Inflammatory macrophage treated with lipopolysaccharide for 1 hour (primary cell): ENCODE results near the gene ANKS1B.

Experiments
- DNase-seq, 2 donors: peaks; one replicate each; pipeline ENCODE4 v3.0.0-alpha.2; 2020 to 2022

ANKS1B gene

DNA sequence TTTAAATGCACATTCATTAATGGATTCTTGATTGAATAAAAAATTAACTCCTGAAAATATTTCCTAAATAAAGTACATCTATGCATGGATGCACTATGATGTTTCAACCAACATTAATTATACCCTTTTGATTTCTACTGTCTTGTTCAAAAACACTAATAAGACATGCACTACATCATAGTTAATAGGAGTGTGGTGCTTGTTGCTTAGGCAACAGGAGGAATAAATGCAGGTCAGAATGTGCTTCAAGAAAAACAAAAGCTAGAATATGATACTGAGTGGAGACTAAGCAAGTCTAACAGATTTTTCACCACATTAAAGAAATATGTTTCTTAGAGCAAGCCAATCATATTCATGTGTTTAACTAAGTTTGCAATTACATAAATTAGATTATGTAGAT is 833.0 kb downstream of the ANKS1B start:
- no peak for DNase-seq

DNA sequence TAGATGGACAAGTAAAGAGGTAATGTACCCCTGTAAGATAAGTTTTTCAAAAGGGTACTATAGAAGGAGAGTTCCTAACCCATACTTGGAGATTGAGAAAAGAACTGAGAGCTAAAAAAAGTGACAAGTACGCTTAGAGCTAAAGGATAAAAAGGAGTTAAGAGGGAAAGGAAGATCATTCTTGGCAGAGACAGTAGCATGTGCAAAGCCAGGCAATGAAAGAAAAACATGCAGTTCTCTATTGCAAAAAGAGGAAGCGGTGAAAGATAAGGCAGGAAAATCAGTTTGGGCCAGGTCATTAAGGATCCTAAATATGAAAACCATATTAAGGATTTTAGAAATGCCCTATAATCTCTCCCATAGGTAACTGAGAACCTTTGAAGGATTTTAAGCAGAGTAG is 837.6 kb downstream of the ANKS1B start:
- no peak for DNase-seq

DNA sequence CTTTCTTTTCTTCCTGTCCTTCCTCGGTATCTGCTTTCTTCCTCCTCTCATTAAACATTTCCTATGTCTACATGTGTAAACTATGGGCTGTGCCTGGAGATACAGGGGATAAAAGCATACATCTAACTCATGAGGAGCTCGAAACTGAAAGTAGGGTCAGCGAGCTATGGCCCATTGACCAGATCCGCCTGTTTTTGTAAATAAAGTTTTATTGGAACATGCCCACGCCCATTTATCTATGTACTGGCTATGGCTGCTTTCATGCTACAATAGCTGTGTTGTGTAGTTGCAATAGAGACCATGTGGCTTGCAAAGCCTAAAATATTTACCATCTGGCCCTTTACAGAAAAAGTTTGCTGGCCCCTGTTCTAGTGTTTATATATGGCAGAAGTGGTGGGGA is 838.0 kb downstream of the ANKS1B start:
- DNase-seq: no peak

DNA sequence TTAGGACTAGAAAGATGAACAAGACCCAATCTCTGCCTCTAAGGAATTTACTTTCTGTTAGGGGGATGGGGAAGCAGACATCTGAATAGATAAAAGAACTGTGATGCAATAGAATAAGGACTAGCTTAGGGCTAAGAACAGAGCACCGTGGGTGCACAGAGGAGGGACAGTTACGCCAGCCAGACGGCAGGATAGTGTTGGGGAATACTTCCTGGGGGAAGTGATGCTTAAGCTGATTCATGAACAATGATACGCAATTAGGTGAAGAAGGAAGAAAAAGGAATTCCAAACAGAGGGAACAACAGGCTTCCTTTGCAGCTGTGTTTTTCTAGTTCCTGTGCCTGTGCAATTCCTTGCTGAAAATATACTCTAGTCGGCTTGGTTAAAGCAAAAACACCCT is 838.6 kb downstream of the ANKS1B start:
- peak; percentile 22 to 46 for DNase-seq

DNA sequence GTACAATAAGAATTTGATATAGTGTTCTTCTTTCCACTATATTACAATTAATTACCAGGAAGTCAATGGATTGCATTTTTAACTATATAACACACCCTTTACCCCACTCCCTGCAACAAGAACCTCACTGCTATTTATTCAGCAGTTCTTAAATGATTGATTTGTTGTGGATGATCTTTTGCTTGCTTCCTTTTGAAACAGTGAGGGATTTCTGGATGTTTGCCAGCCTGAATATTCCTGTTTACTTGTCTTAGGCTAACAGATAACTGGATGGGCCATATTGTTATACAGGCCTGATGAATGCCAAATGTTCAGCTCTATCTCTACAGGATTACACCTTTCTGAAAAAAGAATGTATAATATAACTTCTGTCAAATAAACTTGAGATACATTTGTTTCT is 842.1 kb downstream of the ANKS1B start:
- DNase-seq: no peak

DNA sequence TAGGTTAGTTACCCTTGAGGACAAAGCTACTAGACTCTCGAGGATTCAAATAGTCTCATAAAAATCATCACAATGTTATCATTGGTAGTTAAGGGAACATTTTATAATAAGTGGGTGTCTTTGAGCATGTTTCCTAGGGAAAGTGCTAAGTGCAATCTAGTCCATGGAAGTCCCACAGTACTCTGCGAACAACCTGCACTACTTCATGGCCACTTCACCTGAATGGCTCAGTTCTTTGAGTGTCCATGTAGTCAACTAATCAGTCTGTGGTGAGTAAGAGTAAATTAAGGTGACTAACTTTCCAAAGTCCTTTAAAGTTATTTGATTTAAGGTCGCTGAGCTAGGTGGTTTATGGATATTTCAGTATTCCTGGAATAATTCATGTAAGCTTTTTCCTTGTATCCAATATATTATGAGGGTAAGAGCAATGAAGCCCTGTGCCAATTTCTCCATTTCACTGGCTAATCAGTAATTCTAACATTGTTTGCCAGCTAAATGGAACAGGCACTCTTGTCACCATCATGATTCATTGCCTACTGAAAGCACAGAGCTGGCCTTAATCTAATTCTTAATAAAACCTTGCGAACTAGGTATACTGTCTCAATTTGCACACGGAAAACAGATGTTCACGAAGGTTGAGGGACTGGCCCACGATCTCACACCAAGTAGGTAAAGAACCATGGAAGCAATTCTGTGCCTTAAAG is 844.6 kb downstream of the ANKS1B start:
- no peak for DNase-seq

DNA sequence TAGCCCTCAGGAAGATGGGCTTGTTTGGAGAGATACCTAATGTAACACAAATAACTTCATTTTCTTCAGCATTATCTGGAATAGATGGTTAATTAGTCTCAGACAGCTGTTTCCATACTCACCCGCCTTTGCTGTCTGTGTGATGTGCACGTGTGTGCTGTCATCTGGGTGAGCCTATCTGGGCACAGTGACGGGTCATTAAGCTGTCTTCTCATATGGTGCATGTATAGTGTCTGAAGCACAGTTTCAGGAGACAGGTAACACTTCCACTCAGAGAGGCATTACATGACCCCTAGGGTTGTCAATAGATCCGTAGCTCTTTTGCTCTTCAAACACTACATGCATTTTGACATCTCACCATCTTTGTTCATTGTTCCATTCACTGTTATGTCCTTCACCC is 846.3 kb downstream of the ANKS1B start:
- DNase-seq: no peak

DNA sequence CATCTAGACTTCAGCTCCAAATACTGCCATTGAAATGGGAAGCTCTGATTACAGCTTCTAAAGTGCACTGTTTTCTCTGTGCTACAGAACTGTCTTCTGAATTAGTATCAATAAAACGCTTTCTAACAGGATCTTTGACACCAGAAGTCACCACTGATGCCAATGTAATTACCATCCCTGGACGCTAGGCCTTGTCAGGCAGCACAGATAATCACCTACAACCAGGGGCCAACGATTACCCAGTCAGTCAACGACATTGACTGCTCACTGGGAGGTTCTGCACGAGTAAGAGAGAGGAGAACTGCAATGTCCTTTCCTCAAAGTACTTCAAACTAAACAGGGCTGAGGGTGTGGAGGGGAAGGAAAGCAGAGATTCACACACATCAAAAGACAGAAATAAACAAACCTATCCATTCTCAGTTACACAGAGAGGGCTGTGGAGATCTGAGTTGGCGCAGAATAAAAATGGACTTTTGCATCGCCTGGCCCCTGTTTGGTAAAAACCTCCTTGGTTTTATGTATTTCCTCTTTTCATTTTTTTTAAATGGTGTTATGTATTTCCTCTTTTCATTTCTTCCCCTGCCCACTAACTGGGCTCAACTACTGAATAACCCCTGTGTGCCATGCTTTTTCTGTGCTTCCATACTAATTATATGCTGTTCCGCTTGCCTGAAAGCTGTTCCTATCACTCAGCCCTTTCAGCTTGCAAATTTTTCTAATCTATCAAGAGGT is 847.4 kb downstream of the ANKS1B start:
- DNase-seq: peak; percentile 31 to 39

DNA sequence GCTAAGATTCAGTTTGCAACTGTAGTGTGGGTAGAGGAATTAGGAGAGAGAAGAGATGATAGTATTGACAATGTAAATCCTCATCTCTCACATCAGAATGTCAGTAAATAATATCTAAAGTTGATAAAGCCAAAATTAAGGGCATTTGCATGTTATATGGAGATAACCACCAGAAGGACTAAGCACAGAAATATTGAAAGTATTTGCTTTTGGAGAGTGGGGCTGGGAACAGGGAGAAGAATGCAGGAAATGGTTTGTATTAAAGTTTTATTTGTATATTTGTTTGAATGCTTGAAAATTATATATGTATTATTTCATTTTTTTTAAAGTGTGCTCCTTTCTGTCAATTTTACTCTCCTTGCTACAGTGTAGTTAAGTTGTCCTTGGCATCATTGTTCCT is 848.2 kb downstream of the ANKS1B start:
- no peak for DNase-seq

DNA sequence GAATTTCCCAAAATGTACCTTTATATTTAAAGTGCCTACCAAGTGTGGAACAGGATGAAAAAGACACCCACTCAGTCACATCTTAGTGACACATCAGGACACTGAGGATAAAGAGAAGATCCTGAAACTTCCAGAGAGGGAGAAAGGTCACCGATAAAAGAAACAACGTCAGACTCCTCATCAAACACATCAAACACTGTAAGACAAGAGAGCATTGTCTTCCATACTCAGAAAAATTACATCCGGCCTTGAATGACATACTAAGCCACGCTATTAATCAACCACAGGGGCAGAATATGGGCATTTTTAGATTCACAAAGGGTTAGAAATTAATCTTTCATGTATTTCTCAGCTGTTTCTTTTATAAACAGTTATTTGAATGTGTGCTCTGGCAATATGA is 849.4 kb downstream of the ANKS1B start:
- no peak for DNase-seq

DNA sequence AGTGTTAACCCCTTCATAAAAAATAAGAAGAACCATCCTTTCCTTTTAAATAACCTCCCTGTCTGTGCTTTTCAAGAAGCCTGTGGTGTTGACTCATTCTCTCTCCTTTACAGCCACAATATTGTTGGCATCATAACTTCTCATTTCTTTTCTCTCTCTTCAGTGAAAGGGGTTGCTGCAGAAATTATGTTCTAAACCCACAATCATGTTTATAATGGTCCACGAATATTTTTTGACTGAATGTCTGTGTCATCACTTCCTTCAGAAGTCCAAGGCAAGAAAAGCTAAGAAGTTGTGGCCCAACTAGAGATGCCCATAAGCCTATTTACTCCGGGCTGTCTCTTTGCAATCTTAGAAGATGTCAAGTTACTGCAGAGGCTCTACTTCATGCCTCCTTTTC is 851.3 kb downstream of the ANKS1B start:
- no peak for DNase-seq

DNA sequence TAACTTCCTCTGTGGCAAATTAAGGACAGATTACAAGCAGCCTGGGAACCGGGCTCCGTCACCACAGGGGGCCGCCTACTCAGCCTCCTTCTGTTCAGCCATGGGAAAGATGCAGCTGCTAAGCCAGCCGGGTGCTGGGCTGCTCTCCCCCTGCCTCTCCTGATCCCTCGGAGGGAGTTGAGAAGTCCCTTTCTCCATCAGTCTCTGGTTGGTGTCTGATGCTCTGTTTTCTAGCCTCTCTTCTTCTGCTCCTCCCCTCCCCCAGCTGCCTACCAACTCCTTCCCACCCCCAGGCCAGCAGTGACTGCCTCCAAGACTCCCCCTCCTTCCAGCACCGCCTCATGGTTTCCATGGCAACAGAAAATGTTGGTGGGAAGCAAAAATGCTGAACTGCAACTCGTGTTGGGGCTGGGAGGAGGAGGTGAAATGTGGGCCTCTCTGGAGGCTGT is 853.0 kb downstream of the ANKS1B start:
- peak; percentile 71 to 72 for DNase-seq

DNA sequence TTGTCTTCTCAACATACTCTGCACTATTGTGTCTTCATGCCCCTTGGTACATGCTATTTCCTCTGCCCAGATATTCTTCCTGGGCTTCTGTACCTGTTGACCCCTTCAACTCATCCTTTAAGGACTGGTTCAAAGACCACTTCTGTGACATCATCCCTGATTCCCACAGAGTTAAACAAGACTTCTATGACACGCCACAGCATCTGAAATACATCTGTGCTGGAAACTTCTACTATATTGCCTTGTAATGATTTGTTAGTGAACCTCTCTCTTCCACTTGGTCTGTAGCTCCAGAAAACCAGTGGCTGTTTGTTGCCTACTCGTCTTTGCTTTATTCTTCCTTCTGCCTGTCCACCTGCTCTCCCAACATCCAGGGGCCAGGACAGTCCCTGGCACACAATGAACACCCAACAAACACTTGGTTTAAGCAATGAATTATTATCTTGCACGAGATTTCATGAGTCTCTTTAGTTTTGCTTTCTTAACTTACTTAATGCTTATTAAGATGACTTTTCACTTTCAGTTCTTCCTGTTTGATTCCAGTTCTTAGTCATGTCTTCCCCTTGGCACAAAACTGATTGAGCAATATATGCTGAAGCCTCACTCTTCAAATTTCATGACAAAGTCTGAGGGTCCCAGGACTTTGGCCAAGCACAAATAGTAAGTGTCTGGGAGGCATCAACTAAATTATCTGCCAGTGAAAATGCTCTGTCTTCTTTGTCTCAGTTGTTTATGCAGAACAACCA is 853.8 kb downstream of the ANKS1B start:
- DNase-seq: peak; percentile 63 to 79

DNA sequence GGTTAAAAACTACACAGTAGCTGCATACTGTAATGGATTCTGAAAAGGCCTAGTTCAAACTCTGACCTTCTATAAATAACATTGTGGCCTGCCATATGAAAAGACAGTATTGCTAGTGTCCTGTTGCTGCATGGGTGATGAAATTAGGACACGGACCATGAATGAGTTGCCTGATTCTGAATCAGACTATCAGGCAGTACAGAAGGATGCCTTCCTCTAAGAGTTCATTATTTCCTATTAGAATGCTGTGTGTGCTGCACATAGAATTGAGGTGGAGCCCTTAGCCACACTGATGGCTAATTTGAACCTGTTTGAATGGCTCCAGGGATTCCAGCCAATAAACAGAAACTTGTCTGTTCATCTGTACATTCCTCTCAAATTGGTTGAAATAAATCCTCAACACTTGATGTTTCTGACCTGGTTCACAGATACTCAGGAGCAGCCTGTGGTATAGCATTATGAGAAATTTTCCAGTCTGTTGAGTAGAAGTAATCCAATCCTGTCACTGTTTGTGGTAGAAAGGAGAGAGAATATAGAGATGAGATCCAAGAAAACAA is 856.4 kb downstream of the ANKS1B start:
- no peak for DNase-seq

DNA sequence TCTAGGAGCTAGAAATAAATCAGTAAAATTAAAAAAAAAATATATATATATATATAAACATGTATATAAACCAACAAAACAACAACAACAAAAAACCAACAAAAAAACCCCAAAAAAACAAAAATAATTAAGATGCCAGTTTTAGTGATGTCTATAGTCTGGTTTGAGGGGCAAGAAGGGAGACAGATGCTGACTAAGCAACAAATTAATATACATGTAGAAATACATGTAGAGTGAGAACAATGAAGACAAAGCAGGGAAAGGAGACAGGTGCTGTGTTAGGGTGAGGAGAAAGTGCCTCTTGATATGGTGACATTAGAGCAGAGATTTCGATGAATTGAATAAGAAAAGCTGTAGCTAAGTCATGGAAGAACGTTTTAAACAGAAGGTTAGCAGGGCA is 861.8 kb downstream of the ANKS1B start:
- DNase-seq: no peak

DNA sequence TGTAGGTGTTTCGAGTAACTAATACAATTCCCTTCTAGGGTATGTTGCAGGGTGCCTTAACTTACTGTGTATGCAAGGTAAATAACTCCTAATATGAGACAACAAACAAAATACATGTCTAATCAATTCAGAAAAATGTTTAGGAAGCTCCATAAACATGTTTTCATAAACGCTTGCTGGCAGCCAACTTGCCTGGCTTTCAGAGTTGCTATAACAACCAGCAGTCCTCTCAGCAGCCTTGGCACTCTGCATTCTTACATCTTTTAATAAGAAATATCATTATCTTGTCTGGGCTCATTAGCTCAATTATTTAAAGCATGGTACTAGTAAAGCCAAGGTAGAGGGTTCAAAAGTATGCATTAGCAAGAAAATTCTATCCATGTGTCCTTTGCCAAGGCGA is 862.2 kb downstream of the ANKS1B start:
- no peak for DNase-seq

DNA sequence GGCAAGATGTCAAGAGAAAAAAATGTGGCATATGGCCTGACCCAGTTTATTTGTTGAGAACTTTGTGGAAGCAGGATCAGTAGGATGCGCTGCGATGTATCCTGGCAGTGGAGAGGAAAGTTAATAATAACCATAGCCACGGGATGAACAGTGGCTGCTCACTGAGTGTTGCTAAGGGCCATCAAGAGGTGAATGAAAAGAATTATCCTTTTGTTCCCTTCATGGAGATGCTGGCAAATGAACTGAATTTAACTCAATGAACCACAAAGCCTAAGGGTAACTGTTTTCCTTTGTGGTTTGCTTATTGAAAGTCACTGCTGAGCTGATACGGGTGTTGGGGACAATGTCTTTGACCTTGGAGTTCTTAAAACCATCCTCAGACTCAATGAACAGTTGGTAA is 863.2 kb downstream of the ANKS1B start:
- no peak for DNase-seq

DNA sequence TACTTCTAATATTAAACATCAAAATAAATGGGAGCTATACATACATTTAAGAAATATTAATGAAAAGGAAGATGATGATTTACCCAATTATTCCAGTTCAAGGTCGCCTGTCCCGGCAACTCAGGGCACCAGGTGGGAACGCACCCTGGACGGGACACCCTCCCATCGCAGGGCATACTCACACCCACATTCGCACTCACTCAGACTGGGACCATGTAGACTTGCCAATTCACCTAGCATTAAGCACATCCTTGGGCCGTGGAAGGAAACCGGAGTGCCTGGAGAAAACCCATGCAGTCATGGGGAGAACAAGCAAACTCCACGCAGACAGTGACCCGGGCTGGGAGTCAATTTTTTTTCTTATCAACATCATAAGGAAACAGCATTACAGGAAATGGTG is 864.8 kb downstream of the ANKS1B start:
- DNase-seq: no peak

DNA sequence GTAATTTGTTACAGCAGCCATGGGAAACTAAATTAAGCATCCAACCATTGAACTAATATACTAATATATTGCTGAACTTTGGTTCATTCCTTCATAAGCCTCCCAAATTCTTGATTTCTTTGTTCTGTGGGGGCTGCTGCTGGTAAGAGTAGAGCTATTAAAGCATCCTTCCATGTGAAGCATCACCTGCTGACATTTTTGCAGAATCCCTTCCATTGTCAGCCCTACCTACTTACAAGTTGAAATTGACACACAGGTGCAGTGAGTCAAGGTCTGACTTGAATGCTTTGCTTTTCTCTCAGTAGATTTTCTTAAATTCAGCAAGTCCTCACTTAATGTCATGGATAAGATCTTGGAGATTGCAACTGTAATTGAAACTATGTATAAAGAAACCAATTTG is 865.3 kb downstream of the ANKS1B start:
- DNase-seq: no peak

DNA sequence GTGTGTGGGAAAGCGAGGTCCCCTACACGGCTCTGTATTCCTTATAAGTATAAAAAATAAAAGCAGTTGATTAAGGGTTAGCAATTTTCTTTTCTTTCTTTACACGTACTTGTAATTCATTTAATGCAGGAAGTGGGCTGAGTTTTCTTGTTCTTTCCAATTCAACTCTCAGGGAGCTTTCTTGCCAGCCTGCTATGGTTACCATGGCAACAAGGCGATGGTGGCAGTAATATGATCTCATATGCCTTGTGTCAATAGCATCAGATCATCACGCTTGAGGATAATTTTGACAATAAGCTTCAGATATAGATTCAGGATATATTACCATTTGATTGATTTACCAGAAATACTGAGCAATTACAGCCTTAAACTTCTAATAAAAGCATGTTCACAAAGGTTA is 873.1 kb downstream of the ANKS1B start:
- DNase-seq: no peak

DNA sequence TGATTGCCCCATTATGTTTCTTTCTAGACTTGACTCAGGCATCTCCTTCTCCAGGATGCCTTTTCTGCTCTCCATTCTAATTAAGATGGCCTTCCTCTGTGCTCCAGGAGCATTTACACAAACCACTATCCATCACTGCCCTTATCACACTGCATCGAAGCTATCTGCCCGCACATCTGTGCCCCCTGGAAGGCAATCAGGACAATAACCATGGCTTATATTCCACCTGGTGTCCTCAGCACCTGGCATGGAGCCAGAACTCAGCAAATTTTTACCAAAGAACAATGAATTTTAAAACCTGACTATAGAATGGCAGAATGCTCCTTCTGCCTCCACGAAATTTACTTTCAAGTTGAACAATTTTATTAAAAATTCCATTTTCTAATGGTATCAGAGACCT is 873.9 kb downstream of the ANKS1B start:
- no peak for DNase-seq

DNA sequence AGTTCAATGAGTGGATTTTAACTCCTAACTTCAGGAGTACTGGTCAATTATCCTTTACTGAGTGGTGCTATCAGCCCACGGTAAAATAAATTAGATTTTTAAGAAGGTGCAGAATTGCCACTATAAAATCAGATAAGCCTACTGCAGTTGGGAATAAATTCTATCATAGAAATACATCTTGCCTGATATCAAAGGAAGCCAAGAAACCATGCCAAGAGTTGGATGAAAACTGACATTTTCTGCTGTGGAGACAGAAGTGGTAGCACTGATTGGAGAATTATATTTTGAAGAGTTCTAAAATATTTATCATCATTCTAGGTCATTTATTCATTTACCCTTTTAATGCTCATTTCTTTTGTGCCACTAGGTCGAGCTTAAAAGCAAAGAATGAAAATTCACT is 874.5 kb downstream of the ANKS1B start:
- no peak for DNase-seq

DNA sequence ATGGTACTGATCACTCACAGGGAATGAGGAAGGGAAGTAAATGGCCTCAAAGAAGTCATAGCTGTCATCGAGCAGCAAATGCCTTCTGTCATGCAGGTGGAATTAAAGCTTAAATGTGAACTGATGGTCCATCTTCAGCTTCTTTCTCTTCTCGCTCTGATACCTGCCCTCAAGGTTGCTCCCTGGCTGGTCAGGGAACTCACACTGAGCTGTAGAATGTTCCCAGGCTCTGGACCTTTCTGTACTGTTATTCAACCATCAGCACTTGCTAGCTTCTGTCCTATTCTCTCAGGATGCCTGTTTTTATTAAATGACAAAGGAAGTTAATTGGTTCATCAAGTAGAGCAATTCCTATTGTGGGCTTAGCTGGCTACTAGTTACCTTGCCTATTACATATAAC is 875.8 kb downstream of the ANKS1B start:
- no peak for DNase-seq

DNA sequence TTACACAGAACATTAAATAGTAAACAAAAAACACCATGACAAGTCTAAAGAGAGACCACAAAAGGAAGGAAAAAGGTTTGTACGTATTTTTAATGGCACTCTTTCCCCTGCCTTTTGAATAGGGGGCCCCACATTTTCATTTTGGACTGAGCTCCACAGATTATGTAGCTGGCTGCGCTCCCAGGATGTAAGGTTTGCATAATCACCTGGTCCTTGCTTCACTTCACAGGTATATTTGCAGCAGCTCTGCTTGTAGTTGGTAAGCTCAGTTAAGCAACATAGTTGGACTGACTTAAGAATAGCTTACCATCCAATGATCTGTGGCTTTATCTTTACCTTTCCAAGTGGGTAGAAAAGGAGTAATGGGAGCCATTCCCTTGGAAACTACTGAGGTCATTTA is 885.0 kb downstream of the ANKS1B start:
- no peak for DNase-seq
